Measurements from ENCODE around the gene NSMF.

DNA sequence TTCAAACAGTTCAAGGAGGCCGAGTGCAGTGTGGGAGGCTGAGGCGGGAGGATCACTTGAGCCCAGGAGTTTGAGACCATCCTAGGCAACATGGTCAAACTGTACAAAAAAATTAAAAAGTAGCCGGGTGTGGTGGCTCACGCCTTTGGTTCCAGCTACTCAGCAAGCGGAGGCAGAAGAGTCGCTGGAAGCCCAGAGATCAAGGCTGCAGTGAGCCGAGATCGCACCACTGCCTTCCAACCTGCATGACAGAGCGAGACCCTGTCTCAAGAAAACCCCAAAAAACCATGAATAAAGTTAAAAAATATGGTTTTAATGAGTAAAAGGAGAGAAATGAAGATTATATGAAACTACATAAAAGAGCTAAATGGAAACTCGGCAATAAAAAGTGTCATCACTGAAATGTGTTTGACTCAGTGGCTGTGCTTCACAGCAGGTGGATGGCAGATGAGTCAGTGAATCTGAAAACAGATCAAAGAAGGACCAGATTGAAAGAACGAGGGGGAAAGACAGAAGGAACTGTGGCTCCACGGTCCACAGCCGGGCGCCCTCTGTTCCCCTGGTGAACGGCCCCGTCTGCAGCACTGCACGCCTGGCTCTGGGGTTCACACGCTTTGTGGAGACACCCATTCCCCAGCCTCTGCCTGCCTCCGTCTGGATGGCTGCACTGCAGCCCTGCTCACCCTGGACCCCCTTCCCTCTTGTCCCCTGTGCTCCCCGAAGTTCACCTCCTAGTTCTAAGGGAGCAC is 61.3 kb downstream of the NSMF start:
- no peak for TF ChIP-seq CTCF (tag by site-specific recombination; IDR thresholded peaks at IDR 0.05)
- no peak for TF ChIP-seq ZNF292 (tag by site-specific recombination; IDR thresholded peaks at IDR 0.05; ENCODE audit: borderline replicate concordance, low read depth)
- no peak for TF ChIP-seq ZNF202 (tag by site-specific recombination; IDR thresholded peaks at IDR 0.05; ENCODE audit: borderline replicate concordance)
- TF ChIP-seq HOXC10 (CRISPR knock-in tag; IDR thresholded peaks at IDR 0.05), result no peak

Measured in HEK293 (cell line).